ENCODE measurements around the gene HNRNPH2.

The HNRNPH2 gene

DNA sequence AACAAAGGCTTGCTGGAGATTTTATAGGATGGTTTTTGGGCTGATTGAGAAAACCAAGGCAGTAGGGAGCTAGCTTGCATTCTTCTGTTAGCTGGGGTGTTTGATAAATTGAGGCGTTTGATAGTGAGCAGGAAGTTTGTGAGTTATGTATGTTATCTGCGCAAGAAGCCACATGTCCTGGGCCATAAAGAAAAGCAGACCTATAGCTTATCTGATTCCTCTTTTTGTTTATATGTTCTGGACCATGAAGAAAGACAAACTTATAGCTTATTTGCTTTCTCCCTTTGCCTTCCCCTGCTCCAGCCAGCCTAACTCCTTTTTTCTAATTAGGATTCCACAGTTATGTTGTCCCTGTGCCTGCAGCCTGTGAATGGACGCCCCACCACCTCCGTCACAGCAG, 9.2 kb downstream of the HNRNPH2 start:
- TF ChIP-seq Cebpa-rat (IDR thresholded peaks at IDR 0.05): no peak
- Histone ChIP-seq H3K4me1 (peaks cover 13 to 49% (median 19%) of the 10 kb centered on the region in 10 experiments), H3K9ac (0 out of 22 replicates have a peak overlapping the region, but pooled peaks of 1 of the 11 experiments have one; percentile 92), H4K20me1 (peaks cover 0 to 11% (median 4%) of the 10 kb centered on the region in 11 experiments; a peak in 9 of 22 replicates), H3K9me3 (replicated peaks in 1 of 11) (no peaks in the 10 kb centered on the region), H3K4me3 (no peak overlapping the region), H3K27ac (peak overlapping the region in 1 of 11 experiments; percentile 90; a peak in 3 of 22 replicates), H3K27me3 (peaks cover 0 to 15% (median 9%) of the 10 kb centered on the region in 11 experiments; a peak in 9 of 22 replicates), H3K4me2 (peak overlapping the region in 4 of 11 experiments; percentile 69 to 83 (median 75); a peak in 5 of 22 replicates), H3K36me3 (peaks cover 9 to 23% (median 11%) of the 10 kb centered on the region in 11 experiments)

DNA sequence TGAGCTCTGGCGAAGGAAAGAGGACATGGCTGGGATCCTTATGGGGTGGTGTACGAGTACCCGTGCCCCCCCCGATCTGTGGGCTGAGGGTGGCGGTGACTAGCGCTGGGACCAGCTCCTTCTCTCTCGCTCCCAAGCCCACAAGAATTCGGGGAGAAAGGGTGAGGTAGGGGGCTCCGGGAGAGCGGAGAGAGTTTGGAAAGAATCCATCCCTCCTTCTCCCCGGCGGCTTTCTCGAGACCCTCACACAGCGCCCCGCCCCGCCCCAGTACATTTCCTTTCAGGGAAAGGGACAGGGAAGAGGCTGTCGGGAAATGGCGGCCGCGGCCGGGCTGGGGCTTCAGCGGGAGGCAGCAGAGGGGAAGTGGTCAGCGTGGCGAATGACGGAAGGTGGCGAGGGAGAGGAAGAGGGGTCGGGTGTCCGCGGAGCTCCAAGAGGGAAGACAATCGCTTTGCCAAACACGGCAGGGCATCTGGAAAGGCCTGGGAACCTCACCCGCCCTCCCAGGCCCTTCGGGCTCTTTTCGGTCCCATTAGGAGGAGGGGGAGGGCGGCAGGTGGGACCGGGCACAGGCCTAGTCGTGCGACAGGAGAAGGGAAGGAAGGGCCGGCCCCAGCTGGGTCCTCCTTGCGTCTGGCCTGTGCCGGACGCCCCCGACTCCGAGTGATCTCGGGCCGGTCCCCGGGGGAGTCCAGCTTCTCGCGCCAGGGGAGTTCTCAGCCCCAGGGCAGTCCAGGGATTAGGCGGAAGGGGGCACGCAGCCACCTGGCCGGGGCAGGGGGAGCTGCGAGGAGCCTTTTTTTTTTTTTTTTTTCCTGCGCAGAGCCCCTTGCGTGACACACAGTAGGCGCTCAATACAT, 10.2 kb downstream of the HNRNPH2 start:
- peaks cover 0 to 12% (median under 1%) of the 10 kb centered on the region in 11 experiments; a peak in 11 of 22 replicates for H3K36me3 ChIP-seq
- peak overlapping the region; percentile 63 to 83 (median 76) for H3K4me2 ChIP-seq
- H3K27ac ChIP-seq: peak overlapping the region; percentile 70 to 93 (median 81)
- peaks cover 0 to 15% (median 9%) of the 10 kb centered on the region in 11 experiments; a peak in 9 of 22 replicates for H3K27me3 ChIP-seq
- peaks cover 0 to under 1% (median 0%) of the 10 kb centered on the region in 11 experiments; a peak in 1 of 22 replicates for H4K20me1 ChIP-seq
- no peak for TF ChIP-seq Cebpa-rat (IDR thresholded peaks at IDR 0.05)
- H3K9me3 ChIP-seq (replicated peaks in 1 of 11): no peaks in the 10 kb centered on the region
- H3K4me1 ChIP-seq: peaks cover 13 to 39% (median 18%) of the 10 kb centered on the region in 10 experiments
- H3K9ac ChIP-seq: peak overlapping the region; percentile 73 to 93 (median 82)
- peak overlapping the region; percentile 50 to 72 (median 61) for H3K4me3 ChIP-seq

GRCh38 chrX:101419489-101419888, 11.5 kb downstream of the HNRNPH2 start:
- Histone ChIP-seq H4K20me1 (no peaks in the 10 kb centered on the region), H3K4me2 (peak overlapping the region in 3 of 11 experiments; percentile 69 to 83 (median 80); a peak in 4 of 22 replicates), H3K36me3 (0 out of 22 replicates have a peak, but pooled peaks cover 0 to 9% (median 0%) of the 10 kb centered on the region in 11 experiments), H3K27ac (no peak overlapping the region), H3K4me1 (peaks cover 13 to 30% (median 18%) of the 10 kb centered on the region in 10 experiments), H3K27me3 (peaks cover 0 to 15% (median 9%) of the 10 kb centered on the region in 11 experiments; a peak in 9 of 22 replicates), H3K4me3 (no peak overlapping the region), H3K9me3 (replicated peaks in 1 of 11) (no peaks in the 10 kb centered on the region), H3K9ac (no peak overlapping the region)
- TF ChIP-seq Cebpa-rat (IDR thresholded peaks at IDR 0.05): no peak

GRCh38 chrX:101427954-101428353, 19.9 kb downstream of the HNRNPH2 start:
- Histone ChIP-seq H3K9me3 (replicated peaks in 1 of 11) (peaks cover 10 to 19% (median 15%) of the 10 kb centered on the region in 11 experiments; a peak in 21 of 22 replicates), H4K20me1 (no peaks in the 10 kb centered on the region), H3K36me3 (peaks cover 0 to 29% (median 4%) of the 10 kb centered on the region in 11 experiments; a peak in 6 of 22 replicates), H3K4me2 (no peak overlapping the region), H3K4me1 (peaks cover 0 to 16% (median 0%) of the 10 kb centered on the region in 10 experiments; a peak in 6 of 20 replicates), H3K4me3 (no peak overlapping the region), H3K9ac (no peak overlapping the region), H3K27me3 (no peaks in the 10 kb centered on the region), H3K27ac (no peak overlapping the region)
- TF ChIP-seq Cebpa-rat (IDR thresholded peaks at IDR 0.05): no peak

- H3K27ac ChIP-seq: no peak overlapping the region
- peaks cover 10 to 23% (median 18%) of the 10 kb centered on the region in 11 experiments; a peak in 21 of 22 replicates for H3K9me3 ChIP-seq (replicated peaks in 1 of 11)
- no peaks in the 10 kb centered on the region for H4K20me1 ChIP-seq
- peaks cover 0 to 20% (median 4%) of the 10 kb centered on the region in 11 experiments; a peak in 6 of 22 replicates for H3K36me3 ChIP-seq
- no peaks in the 10 kb centered on the region for H3K27me3 ChIP-seq
- no peak overlapping the region for H3K9ac ChIP-seq
- TF ChIP-seq Cebpa-rat (IDR thresholded peaks at IDR 0.05): no peak
- peak overlapping the region in 2 of 11 experiments; percentile 6 to 14; a peak in 3 of 22 replicates for H3K4me2 ChIP-seq
- H3K4me3 ChIP-seq: no peak overlapping the region
- H3K4me1 ChIP-seq: peaks cover 0 to 16% (median 0%) of the 10 kb centered on the region in 10 experiments; a peak in 6 of 20 replicates
Measured at GRCh38 chrX:101429934-101430333, 21.9 kb downstream of the HNRNPH2 start.

DNA sequence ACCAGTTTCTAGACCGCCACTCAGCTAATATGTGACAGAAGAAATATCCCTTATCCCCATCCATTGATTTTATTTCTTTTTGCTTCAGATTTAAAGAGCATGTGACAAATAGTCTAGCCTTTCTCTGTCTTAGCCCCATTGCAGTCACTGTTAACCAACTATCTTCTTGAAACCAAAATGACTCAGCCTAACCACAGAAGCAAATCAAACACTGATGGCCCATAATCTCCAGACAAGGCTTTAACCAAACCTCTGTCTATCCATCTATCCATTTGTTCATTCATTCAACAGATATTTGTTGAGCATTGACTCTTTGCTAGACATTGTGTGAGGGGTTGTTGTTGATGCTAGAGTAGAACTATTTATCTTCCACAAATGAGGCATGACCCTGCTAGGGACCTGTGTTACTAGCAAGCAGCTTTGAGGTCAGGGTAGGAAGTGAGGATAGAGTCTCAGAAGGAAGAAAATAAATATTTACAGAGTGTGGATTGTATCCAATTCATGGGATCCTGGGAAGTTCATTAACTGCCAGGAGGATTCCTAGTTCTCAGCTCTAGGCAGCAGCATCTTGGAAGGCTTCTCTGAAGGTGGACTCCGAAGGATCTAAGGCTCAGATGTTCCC, 22.5 kb downstream of the HNRNPH2 start:
- no peak overlapping the region for H3K9ac ChIP-seq
- H3K9me3 ChIP-seq (replicated peaks in 1 of 11): peaks cover 10 to 23% (median 18%) of the 10 kb centered on the region in 11 experiments; a peak in 21 of 22 replicates
- TF ChIP-seq Cebpa-rat (IDR thresholded peaks at IDR 0.05): no peak
- H3K4me3 ChIP-seq: no peak overlapping the region
- no peak overlapping the region for H3K27ac ChIP-seq
- H3K36me3 ChIP-seq: peaks cover 0 to 20% (median 4%) of the 10 kb centered on the region in 11 experiments; a peak in 6 of 22 replicates
- H4K20me1 ChIP-seq: no peaks in the 10 kb centered on the region
- peak overlapping the region in 2 of 11 experiments; percentile 6 to 17; a peak in 1 of 22 replicates for H3K4me2 ChIP-seq
- H3K27me3 ChIP-seq: no peaks in the 10 kb centered on the region
- peaks cover 0 to 16% (median 0%) of the 10 kb centered on the region in 10 experiments; a peak in 6 of 20 replicates for H3K4me1 ChIP-seq

GRCh38 chrX:101442085-101442484, 34.1 kb downstream of the HNRNPH2 start:
- Histone ChIP-seq H3K4me2 (peak overlapping the region in 1 of 11 experiments; percentile 48; a peak in 2 of 22 replicates), H3K27me3 (no peaks in the 10 kb centered on the region), H3K27ac (peak overlapping the region in 1 of 11 experiments; percentile 23; a peak in 1 of 22 replicates), H3K9me3 (replicated peaks in 1 of 11) (peaks cover 0 to 12% (median 0%) of the 10 kb centered on the region in 11 experiments; a peak in 4 of 22 replicates), H3K9ac (no peak overlapping the region), H3K4me3 (no peak overlapping the region), H3K36me3 (peaks cover 0 to 13% (median 0%) of the 10 kb centered on the region in 11 experiments; a peak in 3 of 22 replicates), H4K20me1 (no peaks in the 10 kb centered on the region), H3K4me1 (peaks cover 0 to 31% (median 0%) of the 10 kb centered on the region in 10 experiments; a peak in 6 of 20 replicates)
- TF ChIP-seq Cebpa-rat (IDR thresholded peaks at IDR 0.05): no peak

GRCh38 chrX:101449279-101449678, 41.3 kb downstream of the HNRNPH2 start:
- H3K36me3 ChIP-seq: 0 out of 22 replicates have a peak, but pooled peaks cover 0 to 5% (median 0%) of the 10 kb centered on the region in 11 experiments
- no peak for TF ChIP-seq Cebpa-rat (IDR thresholded peaks at IDR 0.05)
- no peak overlapping the region for H3K4me3 ChIP-seq
- peaks cover 0 to 20% (median 12%) of the 10 kb centered on the region in 11 experiments; a peak in 11 of 22 replicates for H3K9me3 ChIP-seq (replicated peaks in 1 of 11)
- peaks cover 0 to 31% (median 0%) of the 10 kb centered on the region in 10 experiments; a peak in 6 of 20 replicates for H3K4me1 ChIP-seq
- no peak overlapping the region for H3K27ac ChIP-seq
- no peak overlapping the region for H3K4me2 ChIP-seq
- no peaks in the 10 kb centered on the region for H3K27me3 ChIP-seq
- H3K9ac ChIP-seq: no peak overlapping the region
- no peaks in the 10 kb centered on the region for H4K20me1 ChIP-seq
